ENCODE results near the gene ITPR2.

ITPR2 gene

GRCh38 chr12:26499979-26500640 lies 332.9 kb downstream of the ITPR2 start:
- no peak for DNase-seq

- DNase-seq = no peak
These were observed 336.8 kb downstream of the ITPR2 start for GRCh38 chr12:26496170-26496569.

GRCh38 chr12:26493656-26494055 lies 339.3 kb downstream of the ITPR2 start:
- peak; percentile 35 for DNase-seq

- no peak for DNase-seq
These were observed 340.6 kb downstream of the ITPR2 start for GRCh38 chr12:26492406-26492805.

GRCh38 chr12:26489908-26490307 lies 343.1 kb downstream of the ITPR2 start:
- no peak for DNase-seq

- no peak for DNase-seq
These were observed 344.6 kb downstream of the ITPR2 start for GRCh38 chr12:26488351-26488750.

GRCh38 chr12:26473291-26473690 lies 359.7 kb downstream of the ITPR2 start:
- no peak for DNase-seq

GRCh38 chr12:26471560-26471959 lies 361.4 kb downstream of the ITPR2 start:
- DNase-seq = no peak

- no peak for DNase-seq
These were observed 363.4 kb downstream of the ITPR2 start for GRCh38 chr12:26469421-26470180.

GRCh38 chr12:26467351-26467750 lies 365.6 kb downstream of the ITPR2 start:
- DNase-seq = no peak

- DNase-seq = no peak
These were observed 366.3 kb downstream of the ITPR2 start for GRCh38 chr12:26466726-26467125.

- no peak for DNase-seq
These were observed 367.4 kb downstream of the ITPR2 start for GRCh38 chr12:26465419-26466097.

- DNase-seq = no peak
These were observed 371.2 kb downstream of the ITPR2 start for GRCh38 chr12:26461776-26462175.

- no peak for DNase-seq
These were observed 372.6 kb downstream of the ITPR2 start for GRCh38 chr12:26460361-26460760.

GRCh38 chr12:26455936-26456574 lies 376.9 kb downstream of the ITPR2 start:
- no peak for DNase-seq

- no peak for DNase-seq
These were observed 379.7 kb downstream of the ITPR2 start for GRCh38 chr12:26453246-26453645.

GRCh38 chr12:26452511-26452910 lies 380.5 kb downstream of the ITPR2 start:
- no peak for DNase-seq

- no peak for DNase-seq
These were observed 381.2 kb downstream of the ITPR2 start for GRCh38 chr12:26451763-26452162.

GRCh38 chr12:26445909-26446308 lies 387.1 kb downstream of the ITPR2 start:
- no peak for DNase-seq

GRCh38 chr12:26443309-26443708 lies 389.7 kb downstream of the ITPR2 start:
- DNase-seq = no peak

- no peak for DNase-seq
These were observed 391.6 kb downstream of the ITPR2 start for GRCh38 chr12:26441434-26441833.

- DNase-seq = no peak
These were observed 398.0 kb downstream of the ITPR2 start for GRCh38 chr12:26435069-26435404.

- peak; percentile 28 for DNase-seq
These were observed 398.5 kb downstream of the ITPR2 start for GRCh38 chr12:26434299-26435068.
